Skeletal muscle tissue (tissue), 4 donors: ENCODE data around the gene TRAPPC2. TPM values are rescaled to one million over a fixed set of nuclear protein-coding genes. Genes with fewer than 3 reads are reported as not detected.
"Not testable (repeated sequence)": the region's sequence is repeated elsewhere in the genome, so short reads cannot be mapped to it uniquely, and the experiment has no call there.

Experiments
- H3K27ac ChIP-seq: one replicate; pipeline ENCODE4 v1.7.0; 2013; ENCODE audit warnings: mild to moderate bottlenecking, low read depth, low read length, inconsistent platforms
- H3K27me3 ChIP-seq, 3 donors: one replicate each; pipeline ENCODE4 v1.7.0; 2013; ENCODE audit warnings: low read length in 3 of 3; ENCODE audit not compliant: control insufficient read depth in 3 of 3, insufficient read depth in 3 of 3
- H3K36me3 ChIP-seq, 3 donors: one replicate each; pipeline ENCODE4 v1.7.0; 2013; ENCODE audit warnings: low read length in 3 of 3; ENCODE audit not compliant: control insufficient read depth in 3 of 3, insufficient read depth in 3 of 3
- H3K4me1 ChIP-seq, 3 donors: one replicate each; pipeline ENCODE4 v1.7.0; 2013; ENCODE audit warnings: low read length in 3 of 3, mild to moderate bottlenecking in 3 of 3; ENCODE audit not compliant: control insufficient read depth in 3 of 3, insufficient read depth in 3 of 3
- H3K4me3 ChIP-seq, 3 donors: one replicate each; pipeline ENCODE4 v1.7.0; 2013; ENCODE audit warnings: low read length in 3 of 3
- H3K9ac ChIP-seq, 3 donors: one replicate each; pipeline ENCODE4 v1.7.0; 2013; ENCODE audit warnings: low read length in 3 of 3, mild to moderate bottlenecking in 3 of 3, moderate library complexity in 2 of 3, low read depth in 1 of 3
- H3K9me3 ChIP-seq, 3 donors: one replicate each; pipeline ENCODE4 v1.7.0; 2013; ENCODE audit warnings: low read length in 3 of 3; ENCODE audit not compliant: control insufficient read depth in 3 of 3
- total RNA-seq: library from RNA; depleted of rRNA; stranded (reverse); fragments of >200 nt; gene quantifications from one replicate; pipeline ENCODE4 v1.2.3, GENCODE V29; 2014
- donor health status: Osteomylitis.

Gene TRAPPC2
- total RNA-seq, 1 donor from 2014 or later = 9.9 TPM

- not testable (repeated sequence) for H3K27ac ChIP-seq, H3K4me1 ChIP-seq
Measured at GRCh38 chrX:13724878-13725277, 9.5 kb downstream of the TRAPPC2 start.

GRCh38 chrX:13721819-13722519 is 12.5 kb downstream of the TRAPPC2 start:
- H3K9ac ChIP-seq = no peak overlapping the region
- peak overlapping the region; percentile 52 for H3K27ac ChIP-seq
- peaks cover 8 to 15% (median 10%) of the 10 kb centered on the region in 3 donors for H3K4me1 ChIP-seq
- peaks cover 0 to 5% (median 0%) of the 10 kb centered on the region in 3 donors for H3K36me3 ChIP-seq
- no peaks in the 10 kb centered on the region for H3K27me3 ChIP-seq
- no peak overlapping the region for H3K4me3 ChIP-seq
- H3K9me3 ChIP-seq = no peaks in the 10 kb centered on the region

More at GRCh38 chrX:13724878-13725277, 9.5 kb downstream of the TRAPPC2 start:
- H3K4me3 ChIP-seq, H3K36me3 ChIP-seq, H3K9me3 ChIP-seq, H3K9ac ChIP-seq, H3K27me3 ChIP-seq: not testable (repeated sequence)

- peaks cover 0 to 7% (median 2%) of the 10 kb centered on the region in 3 donors for H3K36me3 ChIP-seq
- H3K27me3 ChIP-seq = no peaks in the 10 kb centered on the region
- H3K4me1 ChIP-seq = peaks cover 8 to 15% (median 10%) of the 10 kb centered on the region in 3 donors
- no peaks in the 10 kb centered on the region for H3K9me3 ChIP-seq
- H3K9ac ChIP-seq = no peak overlapping the region
- no peak overlapping the region for H3K4me3 ChIP-seq
- peak overlapping the region; percentile 52 for H3K27ac ChIP-seq
Measured at GRCh38 chrX:13721371-13721770, 13.0 kb downstream of the TRAPPC2 start.

- Histone ChIP-seq H3K9me3 (no peaks in the 10 kb centered on the region), H3K27me3 (no peaks in the 10 kb centered on the region), H3K27ac (peak overlapping the region; percentile 16), H3K4me1 (peaks cover 8 to 15% (median 10%) of the 10 kb centered on the region in 3 donors), H3K9ac (no peak overlapping the region), H3K4me3 (no peak overlapping the region), H3K36me3 (peaks cover 0 to 12% (median 5%) of the 10 kb centered on the region in 3 donors)
Measured at GRCh38 chrX:13719192-13719856, 15.1 kb downstream of the TRAPPC2 start.

GRCh38 chrX:13717700-13718472 is 16.5 kb downstream of the TRAPPC2 start:
- Histone ChIP-seq H3K9ac (no peak overlapping the region), H3K9me3 (no peaks in the 10 kb centered on the region), H3K27me3 (no peaks in the 10 kb centered on the region), H3K27ac (peak overlapping the region; percentile 36), H3K36me3 (peaks cover 0 to 12% (median 5%) of the 10 kb centered on the region in 3 donors), H3K4me1 (peaks cover 8 to 15% (median 10%) of the 10 kb centered on the region in 3 donors), H3K4me3 (no peak overlapping the region)

GRCh38 chrX:13716905-13717304 is 17.5 kb downstream of the TRAPPC2 start:
- Histone ChIP-seq H3K4me1 (peaks cover 4 to 13% (median 10%) of the 10 kb centered on the region in 3 donors), H3K4me3 (no peak overlapping the region), H3K27ac (no peak overlapping the region), H3K27me3 (no peaks in the 10 kb centered on the region), H3K9ac (no peak overlapping the region), H3K36me3 (peaks cover 0 to 12% (median 5%) of the 10 kb centered on the region in 3 donors), H3K9me3 (no peaks in the 10 kb centered on the region)

GRCh38 chrX:13716455-13716854 is 18.0 kb downstream of the TRAPPC2 start:
- Histone ChIP-seq H3K9ac (no peak overlapping the region), H3K4me1 (peaks cover 4 to 11% (median 9%) of the 10 kb centered on the region in 3 donors), H3K9me3 (no peaks in the 10 kb centered on the region), H3K36me3 (peaks cover 3 to 15% (median 8%) of the 10 kb centered on the region in 3 donors), H3K27ac (no peak overlapping the region), H3K27me3 (no peaks in the 10 kb centered on the region), H3K4me3 (no peak overlapping the region)

GRCh38 chrX:13711141-13711540 is 23.3 kb downstream of the TRAPPC2 start:
- Histone ChIP-seq H3K4me3 (no peak overlapping the region), H3K9ac (no peak overlapping the region), H3K27me3 (no peaks in the 10 kb centered on the region), H3K36me3 (peaks cover 3 to 7% (median 6%) of the 10 kb centered on the region in 3 donors), H3K4me1 (no peaks in the 10 kb centered on the region), H3K9me3 (no peaks in the 10 kb centered on the region), H3K27ac (no peak overlapping the region)

- Histone ChIP-seq H3K27me3 (no peaks in the 10 kb centered on the region), H3K4me3 (no peak overlapping the region), H3K27ac (no peak overlapping the region), H3K4me1 (peaks cover 14 to 18% (median 16%) of the 10 kb centered on the region in 3 donors), H3K36me3 (no peaks in the 10 kb centered on the region), H3K9ac (no peak overlapping the region), H3K9me3 (no peaks in the 10 kb centered on the region)
Measured at GRCh38 chrX:13703589-13703988, 30.8 kb downstream of the TRAPPC2 start.
